ENCODE measurements around the gene ABHD6. TPM values are rescaled to one million over a fixed set of nuclear protein-coding genes. Genes with fewer than 3 reads are reported as not detected.
"Not testable (repeated sequence)": the region's sequence is repeated elsewhere in the genome, so short reads cannot be mapped to it uniquely, and the experiment has no call there.

ABHD6 gene
- total RNA-seq, 1 donor from 2014 or later = 2.4 TPM

- no peak for TF ChIP-seq CTCF (conservative IDR thresholded peaks at IDR 0.05; ENCODE audit: low read depth, low read length)
- DNase-seq (ENCODE audit: low read depth) = no peak
- no peak overlapping the region for H3K4me3 ChIP-seq (ENCODE audit: low read depth, low read length)
Observed at GRCh38 chr3:58200121-58200709, 37.4 kb upstream of the ABHD6 start.

GRCh38 chr3:58200846-58201355 is 36.7 kb upstream of the ABHD6 start:
- TF ChIP-seq CTCF (conservative IDR thresholded peaks at IDR 0.05; ENCODE audit: low read depth, low read length) = no peak
- H3K4me3 ChIP-seq (ENCODE audit: low read depth, low read length) = no peak overlapping the region
- no peak for DNase-seq (ENCODE audit: low read depth)

GRCh38 chr3:58201451-58201850 is 36.1 kb upstream of the ABHD6 start:
- DNase-seq (ENCODE audit: low read depth); H3K4me3 ChIP-seq (ENCODE audit: low read depth, low read length): not testable (repeated sequence)

GRCh38 chr3:58202917-58203360 is 34.7 kb upstream of the ABHD6 start:
- H3K4me3 ChIP-seq (ENCODE audit: low read depth, low read length) = no peak overlapping the region
- DNase-seq (ENCODE audit: low read depth) = no peak
- no peak for TF ChIP-seq CTCF (conservative IDR thresholded peaks at IDR 0.05; ENCODE audit: low read depth, low read length)

GRCh38 chr3:58203541-58203940 is 34.1 kb upstream of the ABHD6 start:
- no peak overlapping the region for H3K4me3 ChIP-seq (ENCODE audit: low read depth, low read length)
- no peak for DNase-seq (ENCODE audit: low read depth)
- no peak for TF ChIP-seq CTCF (conservative IDR thresholded peaks at IDR 0.05; ENCODE audit: low read depth, low read length)

GRCh38 chr3:58204720-58205119 is 32.9 kb upstream of the ABHD6 start:
- TF ChIP-seq CTCF (conservative IDR thresholded peaks at IDR 0.05; ENCODE audit: low read depth, low read length) = no peak
- DNase-seq (ENCODE audit: low read depth) = no peak
- no peak overlapping the region for H3K4me3 ChIP-seq (ENCODE audit: low read depth, low read length)

- TF ChIP-seq CTCF (conservative IDR thresholded peaks at IDR 0.05; ENCODE audit: low read depth, low read length) = no peak
- no peak overlapping the region for H3K4me3 ChIP-seq (ENCODE audit: low read depth, low read length)
- no peak for DNase-seq (ENCODE audit: low read depth)
Observed at GRCh38 chr3:58205981-58206380, 31.6 kb upstream of the ABHD6 start.

Measured in epithelial cell of proximal tubule (primary cell).